LNCaP clone FGC (cell line): ENCODE results near the gene TACR1.
A peak's percentile ranks its signal among the peaks of the same experiment; 100 is the strongest.

Source experiments
- DNase-seq: peaks from one replicate; pipeline ENCODE4 v3.0.0-alpha.2; 2011; ENCODE audit warnings: low read depth
- H3K4me3 ChIP-seq: 2 replicates; pipeline ENCODE4 v1.5.1; 2011; ENCODE audit warnings: mild to moderate bottlenecking, low read depth, low read length, control low read depth
- TF ChIP-seq, protein P1 (sequence below): IDR thresholded peaks from 2 replicates; pipeline ENCODE4 v1.5.1; 2012; ENCODE audit warnings: mild to moderate bottlenecking; ENCODE audit not compliant: control insufficient read depth, insufficient read depth; ENCODE audit errors: extremely low read depth

Gene TACR1

DNA sequence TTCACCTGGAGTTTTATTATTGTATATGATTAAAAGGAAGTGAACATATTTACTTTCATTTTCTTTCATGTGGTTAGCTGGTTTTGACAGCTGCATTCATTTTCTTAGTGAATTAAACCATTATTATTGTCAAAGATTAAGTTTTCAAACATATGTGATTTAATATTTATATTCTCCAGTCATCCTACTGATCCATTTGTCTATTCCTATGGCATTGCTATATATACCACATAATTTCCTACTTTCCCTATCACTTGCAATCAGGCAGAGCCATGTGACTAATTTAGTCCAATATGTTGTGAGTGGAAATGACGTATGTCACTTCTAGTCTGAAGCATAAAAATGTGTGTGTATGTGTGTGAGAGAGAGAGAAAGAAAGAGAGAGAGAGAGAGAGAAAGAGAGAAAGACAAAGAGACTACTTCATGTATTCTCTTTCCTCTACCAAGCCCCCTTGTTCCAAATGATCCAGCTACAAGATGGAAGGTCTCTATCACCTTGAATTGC, 12.0 kb upstream of the TACR1 start:
- TF ChIP-seq, protein P1, sequence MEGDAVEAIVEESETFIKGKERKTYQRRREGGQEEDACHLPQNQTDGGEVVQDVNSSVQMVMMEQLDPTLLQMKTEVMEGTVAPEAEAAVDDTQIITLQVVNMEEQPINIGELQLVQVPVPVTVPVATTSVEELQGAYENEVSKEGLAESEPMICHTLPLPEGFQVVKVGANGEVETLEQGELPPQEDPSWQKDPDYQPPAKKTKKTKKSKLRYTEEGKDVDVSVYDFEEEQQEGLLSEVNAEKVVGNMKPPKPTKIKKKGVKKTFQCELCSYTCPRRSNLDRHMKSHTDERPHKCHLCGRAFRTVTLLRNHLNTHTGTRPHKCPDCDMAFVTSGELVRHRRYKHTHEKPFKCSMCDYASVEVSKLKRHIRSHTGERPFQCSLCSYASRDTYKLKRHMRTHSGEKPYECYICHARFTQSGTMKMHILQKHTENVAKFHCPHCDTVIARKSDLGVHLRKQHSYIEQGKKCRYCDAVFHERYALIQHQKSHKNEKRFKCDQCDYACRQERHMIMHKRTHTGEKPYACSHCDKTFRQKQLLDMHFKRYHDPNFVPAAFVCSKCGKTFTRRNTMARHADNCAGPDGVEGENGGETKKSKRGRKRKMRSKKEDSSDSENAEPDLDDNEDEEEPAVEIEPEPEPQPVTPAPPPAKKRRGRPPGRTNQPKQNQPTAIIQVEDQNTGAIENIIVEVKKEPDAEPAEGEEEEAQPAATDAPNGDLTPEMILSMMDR: no peak
- H3K4me3 ChIP-seq: no peak overlapping the region
- no peak for DNase-seq

- DNase-seq: no peak
- TF ChIP-seq, protein P1: no peak
- no peak overlapping the region for H3K4me3 ChIP-seq
Observed at GRCh38 chr2:75210409-75210808, 11.1 kb upstream of the TACR1 start.

DNA sequence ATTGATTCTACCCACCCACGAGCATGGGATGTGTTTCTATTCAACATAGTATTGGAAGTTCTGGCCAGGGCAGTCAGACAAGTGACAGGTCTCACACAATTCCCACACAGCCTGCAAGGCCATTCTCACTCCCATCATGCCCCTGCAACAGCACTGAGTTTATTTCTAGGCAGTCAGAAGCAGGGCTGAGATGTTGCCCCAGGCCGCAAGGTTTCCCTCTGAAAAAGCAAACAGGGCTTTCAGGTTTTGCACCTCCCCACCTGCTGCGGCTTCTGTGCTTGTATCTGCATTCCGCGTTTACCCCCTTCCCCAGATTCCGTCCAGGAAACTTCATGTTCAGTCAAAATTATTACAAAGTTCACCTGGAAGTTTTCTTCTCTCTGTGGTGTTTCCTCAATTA, 9.4 kb upstream of the TACR1 start:
- TF ChIP-seq, protein P1: no peak
- H3K4me3 ChIP-seq: no peak overlapping the region
- DNase-seq: no peak

DNA sequence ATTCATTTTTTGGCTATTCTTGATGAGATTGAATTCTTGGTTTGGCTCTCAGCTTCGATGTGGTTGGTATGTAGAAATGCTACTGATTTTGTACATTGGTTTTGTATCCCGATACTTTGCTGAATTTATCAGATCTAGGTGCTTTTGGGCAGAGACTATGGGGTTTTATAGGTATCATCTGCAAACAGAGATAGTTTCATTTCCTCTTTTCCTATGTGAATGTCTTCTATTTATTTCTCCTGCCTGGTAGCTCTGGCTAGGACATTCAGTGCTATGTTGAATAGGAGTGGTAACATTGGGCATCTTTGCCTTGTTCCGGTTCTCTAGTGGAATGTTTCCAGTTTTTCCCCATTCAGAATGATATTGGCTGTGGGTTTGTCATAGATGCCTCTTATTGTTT, 5.5 kb upstream of the TACR1 start:
- TF ChIP-seq, protein P1: no peak
- no peak for DNase-seq
- no peak overlapping the region for H3K4me3 ChIP-seq

- H3K4me3 ChIP-seq: no peak overlapping the region
- TF ChIP-seq, protein P1: no peak
- DNase-seq: peak; percentile 68
Observed at GRCh38 chr2:75202359-75202758, 3.0 kb upstream of the TACR1 start.

DNA sequence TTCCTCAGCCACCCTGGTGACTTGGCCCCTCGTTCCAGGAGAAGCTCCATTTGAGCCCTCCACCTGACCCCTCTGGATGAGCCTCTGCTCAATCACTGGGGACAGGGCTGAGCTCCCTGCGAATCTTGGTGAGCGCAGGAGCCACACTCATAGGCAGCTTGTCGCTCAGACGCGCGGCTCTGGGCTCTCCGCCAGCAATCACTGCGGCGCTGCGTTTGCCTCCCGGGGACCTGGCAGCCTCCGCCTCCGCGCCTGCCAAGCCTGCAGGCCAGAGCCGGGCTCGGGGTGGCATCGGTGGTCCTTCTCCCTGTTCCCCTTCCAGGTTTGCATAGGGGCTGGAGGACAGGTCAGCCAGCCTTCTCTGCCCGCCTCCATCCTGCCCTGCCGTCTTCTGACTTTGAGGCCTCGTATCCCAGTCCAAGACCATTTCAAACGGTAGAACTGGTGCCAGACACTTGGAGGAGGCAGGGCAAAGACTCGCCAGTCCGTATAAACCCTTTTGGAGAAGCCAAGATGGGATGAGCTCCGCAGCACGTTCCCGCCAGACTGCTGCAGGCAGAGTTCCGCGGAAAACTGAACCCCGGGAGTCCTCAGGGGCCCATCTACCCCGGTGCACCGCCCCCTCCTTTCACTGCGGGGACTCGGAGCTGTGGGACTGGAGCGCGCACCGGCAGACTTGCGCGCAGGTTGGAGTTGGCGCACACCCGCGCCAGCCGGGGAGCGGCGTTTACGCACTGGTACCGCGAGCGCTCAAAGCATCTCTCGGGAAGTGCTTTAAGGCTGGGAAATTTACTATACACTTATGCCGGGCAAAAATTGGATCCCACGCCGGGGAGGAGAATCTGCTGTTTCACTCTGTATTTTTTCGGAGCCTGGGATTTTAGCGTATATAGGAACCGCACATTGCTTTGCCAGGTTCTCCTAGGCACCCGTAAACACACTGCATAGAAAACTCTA, 1.1 kb upstream of the TACR1 start:
- TF ChIP-seq, protein P1: no peak
- H3K4me3 ChIP-seq: no peak overlapping the region
- DNase-seq: no peak
